HG03045 (cell line): ENCODE results near the gene INTS3.

Experiments
- ATAC-seq: cut with Tn5 transposase; IDR thresholded peaks from one replicate; pipeline ENCODE4 v1.9.1; 2021; ENCODE audit warnings: mild to moderate bottlenecking, moderate library complexity; ENCODE audit not compliant: unreplicated experiment

The INTS3 gene, protein sequence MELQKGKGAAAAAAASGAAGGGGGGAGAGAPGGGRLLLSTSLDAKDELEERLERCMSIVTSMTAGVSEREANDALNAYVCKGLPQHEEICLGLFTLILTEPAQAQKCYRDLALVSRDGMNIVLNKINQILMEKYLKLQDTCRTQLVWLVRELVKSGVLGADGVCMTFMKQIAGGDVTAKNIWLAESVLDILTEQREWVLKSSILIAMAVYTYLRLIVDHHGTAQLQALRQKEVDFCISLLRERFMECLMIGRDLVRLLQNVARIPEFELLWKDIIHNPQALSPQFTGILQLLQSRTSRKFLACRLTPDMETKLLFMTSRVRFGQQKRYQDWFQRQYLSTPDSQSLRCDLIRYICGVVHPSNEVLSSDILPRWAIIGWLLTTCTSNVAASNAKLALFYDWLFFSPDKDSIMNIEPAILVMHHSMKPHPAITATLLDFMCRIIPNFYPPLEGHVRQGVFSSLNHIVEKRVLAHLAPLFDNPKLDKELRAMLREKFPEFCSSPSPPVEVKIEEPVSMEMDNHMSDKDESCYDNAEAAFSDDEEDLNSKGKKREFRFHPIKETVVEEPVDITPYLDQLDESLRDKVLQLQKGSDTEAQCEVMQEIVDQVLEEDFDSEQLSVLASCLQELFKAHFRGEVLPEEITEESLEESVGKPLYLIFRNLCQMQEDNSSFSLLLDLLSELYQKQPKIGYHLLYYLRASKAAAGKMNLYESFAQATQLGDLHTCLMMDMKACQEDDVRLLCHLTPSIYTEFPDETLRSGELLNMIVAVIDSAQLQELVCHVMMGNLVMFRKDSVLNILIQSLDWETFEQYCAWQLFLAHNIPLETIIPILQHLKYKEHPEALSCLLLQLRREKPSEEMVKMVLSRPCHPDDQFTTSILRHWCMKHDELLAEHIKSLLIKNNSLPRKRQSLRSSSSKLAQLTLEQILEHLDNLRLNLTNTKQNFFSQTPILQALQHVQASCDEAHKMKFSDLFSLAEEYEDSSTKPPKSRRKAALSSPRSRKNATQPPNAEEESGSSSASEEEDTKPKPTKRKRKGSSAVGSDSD

DNA sequence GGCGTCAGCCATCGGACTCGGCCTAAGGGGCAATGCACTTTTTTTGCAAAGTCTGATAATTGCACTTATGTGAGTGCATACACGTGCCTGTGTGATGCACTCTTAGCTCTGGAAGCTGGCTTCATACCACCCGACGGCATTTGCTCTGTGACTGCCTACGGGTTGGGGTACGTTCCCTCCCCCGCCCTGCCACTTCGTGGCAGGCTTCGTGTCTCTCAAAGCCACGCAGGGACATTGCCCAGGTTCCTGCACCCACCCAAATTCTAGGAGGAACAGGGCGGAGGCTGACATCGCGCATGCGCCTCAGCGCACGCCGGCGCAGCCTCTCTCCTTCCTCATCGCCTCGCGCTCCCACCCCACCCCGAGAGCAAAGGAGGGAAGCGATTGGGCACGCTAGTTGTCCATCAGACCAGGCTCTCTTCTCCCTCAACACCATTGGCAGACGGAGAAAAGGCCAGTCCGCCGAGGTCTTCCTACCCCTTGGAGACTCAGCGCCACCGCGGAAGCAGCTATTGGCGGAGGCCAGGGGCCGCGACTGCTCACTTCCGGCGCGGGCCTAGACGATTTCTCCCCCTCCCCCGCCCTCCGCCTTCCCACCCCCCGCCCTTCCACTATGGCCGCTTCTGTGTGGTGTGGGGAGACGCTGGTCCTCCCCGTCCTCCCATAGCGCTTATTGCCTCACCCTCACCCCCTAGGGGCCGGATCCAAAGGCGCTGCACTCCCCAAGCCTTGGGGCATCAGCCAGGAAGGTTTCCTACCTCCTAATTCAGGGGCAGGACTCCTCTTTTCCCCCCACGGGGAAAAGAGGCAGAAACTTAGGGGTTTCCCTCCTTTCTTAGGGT lies at the start of gene INTS3:
Gene INTS3 (plus strand): TSS at position 588 of the 842 bp plus-strand sequence. CDS start 585 bp downstream, outside the sequence.
- ATAC-seq, result peak; percentile 96

GRCh38 chr1:153678519-153679336 lies 49.1 kb upstream of the INTS3 start, which contains the start of gene NPR1:
TSS of gene NPR1 (plus strand) at chr1:153678688. CDS start at chr1:153679109, 421 bp downstream.
- ATAC-seq, result no peak

- no peak for ATAC-seq
Measured at GRCh38 chr1:153679337-153680119, 48.3 kb upstream of the INTS3 start.

DNA sequence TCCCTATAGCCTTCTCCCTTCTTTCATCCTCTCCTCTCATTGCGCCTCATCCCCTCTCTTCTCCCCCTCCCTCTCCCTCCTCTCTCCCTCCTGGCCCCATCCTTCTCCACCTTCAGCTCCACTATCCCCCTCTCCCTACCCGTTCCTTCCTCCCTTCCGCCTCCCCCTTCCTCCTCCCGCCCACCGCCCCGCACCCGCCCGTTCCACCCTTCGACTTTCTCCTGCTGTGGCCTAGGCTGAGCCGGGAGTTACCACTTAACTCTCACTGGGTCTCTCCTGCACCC lies 47.8 kb upstream of the INTS3 start:
- no peak for ATAC-seq

- ATAC-seq, result no peak
Measured at GRCh38 chr1:153682730-153683129, 45.1 kb upstream of the INTS3 start.

- no peak for ATAC-seq
Measured at GRCh38 chr1:153683854-153684253, 44.0 kb upstream of the INTS3 start.

DNA sequence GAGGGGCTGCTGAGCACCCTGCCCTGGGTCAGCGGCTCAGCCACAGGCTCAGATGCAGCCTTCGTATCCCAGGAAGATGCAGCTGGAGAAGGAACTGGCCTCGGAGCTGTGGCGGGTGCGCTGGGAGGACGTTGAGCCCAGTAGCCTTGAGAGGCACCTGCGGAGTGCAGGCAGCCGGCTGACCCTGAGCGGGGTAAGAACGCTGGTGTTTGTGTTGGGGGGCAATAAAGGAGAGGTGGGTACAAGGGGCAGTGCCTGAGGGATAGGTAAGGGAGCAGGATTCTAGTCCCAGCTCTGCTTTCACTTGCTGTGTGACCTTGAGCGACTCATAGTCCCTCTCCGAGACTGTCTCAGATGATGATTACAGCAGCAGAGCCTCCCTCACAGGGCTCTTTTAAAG lies 43.0 kb upstream of the INTS3 start:
- ATAC-seq, result no peak

GRCh38 chr1:153685544-153686340 lies 42.1 kb upstream of the INTS3 start:
- ATAC-seq, result no peak

GRCh38 chr1:153687346-153688125 lies 40.3 kb upstream of the INTS3 start:
- no peak for ATAC-seq

DNA sequence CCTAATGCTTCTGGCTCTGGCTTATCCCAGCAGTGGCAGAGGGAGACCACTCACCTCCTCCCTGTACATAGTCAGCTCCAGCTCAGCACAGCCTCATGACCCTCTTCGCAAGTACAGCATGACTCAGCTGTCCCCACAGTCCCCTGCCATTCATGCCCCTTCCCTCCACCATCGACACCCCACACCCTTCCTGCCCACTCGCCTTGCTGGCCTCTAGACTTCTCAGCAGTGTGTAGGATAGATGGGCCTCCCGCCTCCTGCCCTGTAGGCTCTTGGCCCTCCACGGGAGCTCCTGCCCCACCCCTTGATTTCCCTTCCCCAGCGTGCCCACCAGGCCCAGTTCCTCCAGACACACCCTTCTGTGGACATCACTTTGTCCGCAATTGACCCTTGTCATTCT lies 39.6 kb upstream of the INTS3 start:
- no peak for ATAC-seq

DNA sequence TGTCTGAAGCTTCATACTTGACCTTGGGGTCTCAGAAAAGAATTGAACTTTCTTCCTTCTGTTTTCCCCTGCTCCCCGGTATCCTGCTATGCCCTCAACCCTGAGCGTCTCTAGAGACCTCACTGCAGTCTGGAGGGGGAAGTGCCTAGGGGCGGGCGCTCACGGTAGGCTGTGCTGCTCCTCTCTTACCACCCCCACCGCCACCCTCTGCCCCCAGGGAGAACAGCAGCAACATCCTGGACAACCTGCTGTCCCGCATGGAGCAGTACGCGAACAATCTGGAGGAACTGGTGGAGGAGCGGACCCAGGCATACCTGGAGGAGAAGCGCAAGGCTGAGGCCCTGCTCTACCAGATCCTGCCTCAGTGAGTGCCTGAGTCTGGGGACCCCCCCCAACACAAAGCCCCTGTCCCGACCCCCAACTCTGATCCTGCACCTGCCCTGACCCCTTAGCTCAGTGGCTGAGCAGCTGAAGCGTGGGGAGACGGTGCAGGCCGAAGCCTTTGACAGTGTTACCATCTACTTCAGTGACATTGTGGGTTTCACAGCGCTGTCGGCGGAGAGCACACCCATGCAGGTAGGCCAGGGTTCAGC lies 39.0 kb upstream of the INTS3 start:
- no peak for ATAC-seq

DNA sequence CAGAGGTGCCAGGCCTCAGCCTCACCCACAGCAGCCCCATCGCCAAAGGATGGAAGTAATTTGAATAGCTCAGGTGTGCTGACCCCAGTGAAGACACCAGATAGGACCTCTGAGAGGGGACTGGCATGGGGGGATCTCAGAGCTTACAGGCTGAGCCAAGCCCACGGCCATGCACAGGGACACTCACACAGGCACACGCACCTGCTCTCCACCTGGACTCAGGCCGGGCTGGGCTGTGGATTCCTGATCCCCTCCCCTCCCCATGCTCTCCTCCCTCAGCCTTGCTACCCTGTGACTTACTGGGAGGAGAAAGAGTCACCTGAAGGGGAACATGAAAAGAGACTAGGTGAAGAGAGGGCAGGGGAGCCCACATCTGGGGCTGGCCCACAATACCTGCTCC lies 34.4 kb upstream of the INTS3 start:
- no peak for ATAC-seq

DNA sequence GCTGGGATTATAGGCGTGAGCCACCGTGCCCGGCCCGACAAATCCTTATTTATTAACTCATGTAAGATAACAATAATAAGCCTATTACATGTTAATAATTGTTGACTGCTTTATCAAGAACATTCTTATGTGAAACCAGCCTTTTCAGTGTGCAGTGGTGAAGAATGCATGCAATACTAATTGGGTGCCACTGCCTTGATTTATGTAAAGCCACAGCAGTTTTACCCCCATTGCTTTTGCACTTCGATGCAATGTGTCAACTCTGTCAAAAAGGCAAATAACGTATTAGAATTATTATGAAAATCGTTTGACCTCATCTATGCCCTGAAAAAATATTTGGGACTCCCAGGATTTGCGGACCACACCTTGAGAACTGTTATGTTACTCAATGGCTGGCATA lies 31.1 kb upstream of the INTS3 start:
- ATAC-seq, result no peak

DNA sequence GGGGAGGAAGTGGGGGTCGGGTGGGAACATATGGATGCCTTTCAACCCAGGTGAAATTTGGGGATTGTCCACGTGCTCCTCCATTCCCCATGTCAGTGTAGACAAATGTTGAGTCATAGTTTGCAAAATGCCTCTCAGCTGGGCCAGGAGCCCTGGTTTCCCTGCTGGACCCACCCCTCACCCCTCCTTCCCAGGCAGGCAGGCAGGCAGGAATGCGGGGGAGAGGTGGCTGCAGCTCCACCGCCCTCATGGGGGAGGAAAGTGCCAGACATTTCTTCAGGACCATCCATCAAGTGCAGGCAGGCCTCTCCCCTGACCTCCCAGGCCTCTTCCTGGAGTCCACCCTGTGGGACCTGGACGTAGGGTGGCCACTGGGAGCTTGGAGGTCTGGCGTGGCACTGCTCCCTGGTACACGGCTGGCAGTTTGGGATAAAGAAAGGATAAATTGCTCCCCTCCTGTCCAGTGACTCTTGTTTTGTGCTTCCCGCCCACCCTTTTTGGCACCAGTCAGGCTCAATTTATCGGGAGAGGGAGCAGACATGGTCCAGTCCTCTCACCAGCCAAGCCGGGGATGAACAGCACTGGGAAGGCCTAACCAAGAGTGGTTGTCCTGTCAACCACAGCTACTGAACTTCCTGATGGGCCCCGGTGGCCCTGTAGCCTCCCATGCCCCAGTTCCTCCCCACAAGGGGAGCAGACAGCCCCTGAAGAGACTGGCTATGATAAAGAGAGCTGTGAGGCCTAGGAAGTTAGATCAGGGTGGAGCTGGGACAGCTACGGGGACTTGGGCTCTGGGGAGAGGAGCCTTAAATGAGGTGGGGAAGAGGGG lies 30.4 kb upstream of the INTS3 start:
- no peak for ATAC-seq

DNA sequence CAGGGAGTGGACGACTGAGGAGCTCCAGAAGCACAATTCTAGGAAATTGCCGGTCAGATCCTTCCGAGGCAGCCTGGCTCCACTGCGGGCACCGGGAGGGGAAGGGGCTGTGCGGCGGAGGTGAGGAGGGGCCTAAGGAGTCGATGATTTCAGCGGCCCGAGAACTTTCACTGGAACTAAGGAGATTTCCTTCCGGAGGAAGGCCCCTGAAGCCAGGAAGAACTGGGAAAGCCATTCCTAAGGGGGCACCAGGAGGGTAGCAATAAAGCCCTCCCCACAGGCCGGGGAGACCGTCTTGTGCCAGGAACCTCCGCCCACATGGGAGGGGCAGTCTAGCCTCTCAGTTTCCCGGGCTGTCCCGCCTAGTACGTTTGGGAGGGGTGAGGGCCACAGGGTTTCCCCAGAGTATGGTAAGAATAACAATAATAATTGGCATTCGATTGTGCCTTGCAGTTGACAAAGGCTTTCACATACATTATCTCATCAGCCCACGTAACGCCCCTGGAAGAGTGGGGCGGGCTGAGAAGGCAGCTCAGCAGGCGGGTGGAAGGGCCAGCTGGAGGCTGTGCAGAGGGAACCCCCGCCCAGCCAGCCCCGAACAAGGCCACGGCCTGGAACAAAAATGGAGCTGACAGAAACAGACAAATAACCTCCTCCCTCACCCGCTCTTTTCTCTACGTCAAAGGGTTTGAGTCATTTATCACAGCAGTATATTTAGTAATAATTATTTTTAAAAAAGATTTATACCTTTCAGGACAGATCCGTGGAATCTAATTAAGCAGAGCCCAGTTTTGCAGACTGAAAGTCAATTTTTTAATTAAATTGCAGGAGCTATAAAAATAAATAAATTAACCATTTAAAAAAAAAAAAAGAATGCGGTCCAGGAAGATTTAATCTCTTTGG lies 29.6 kb upstream of the INTS3 start:
- no peak for ATAC-seq
